HepG2 (cell line): ENCODE data around the gene PRR11. TPM values are rescaled to one million over a fixed set of nuclear protein-coding genes. Genes with fewer than 3 reads are reported as not detected.
A peak's percentile ranks its signal among the peaks of the same experiment; 100 is the strongest.

Source experiments
- BORCS8-MEF2B ChIP-seq: sonication (generic); formaldehyde crosslinking; IDR thresholded peaks from 2 replicates; pipeline ENCODE4 v1.8.0; 2022; ENCODE audit warnings: mild to moderate bottlenecking, missing genetic modification reagents
- CAMTA2 ChIP-seq: sonication (generic); formaldehyde crosslinking; IDR thresholded peaks from 2 replicates; pipeline ENCODE4 v1.4.0; 2020; ENCODE audit warnings: mild to moderate bottlenecking, missing genetic modification reagents, borderline replicate concordance
- GLI4 ChIP-seq: sonication (generic); formaldehyde crosslinking; IDR thresholded peaks from 2 replicates; pipeline ENCODE4 v1.5.1; 2020; ENCODE audit warnings: missing genetic modification reagents, mild to moderate bottlenecking, moderate library complexity, borderline replicate concordance
- GPBP1L1 ChIP-seq: sonication (generic); formaldehyde crosslinking; IDR thresholded peaks from 2 replicates; pipeline ENCODE4 v1.5.0; 2020; ENCODE audit warnings: mild to moderate bottlenecking, missing genetic modification reagents
- HOXA5 ChIP-seq: sonication (generic); formaldehyde crosslinking; IDR thresholded peaks from 2 replicates; pipeline ENCODE4 v1.4.0; 2020; ENCODE audit warnings: missing genetic modification reagents
- HOXD1 ChIP-seq: sonication (generic); formaldehyde crosslinking; IDR thresholded peaks from 2 replicates; pipeline ENCODE4 v1.5.0; 2020; ENCODE audit warnings: missing genetic modification reagents
- MEIS2 ChIP-seq: sonication (generic); formaldehyde crosslinking; IDR thresholded peaks from 2 replicates; pipeline ENCODE4 v1.9.0; 2021; ENCODE audit warnings: mild to moderate bottlenecking, missing genetic modification reagents
- NFYB ChIP-seq: sonication (generic); formaldehyde crosslinking; IDR thresholded peaks from 2 replicates; pipeline ENCODE4 v1.4.0; 2020; ENCODE audit warnings: missing genetic modification reagents
- STAG1 ChIP-seq: sonication (generic); formaldehyde crosslinking; IDR thresholded peaks from 2 replicates; pipeline ENCODE4 v1.4.0; 2020; ENCODE audit warnings: missing genetic modification reagents
- TEF ChIP-seq: sonication (generic); formaldehyde crosslinking; IDR thresholded peaks from 2 replicates; pipeline ENCODE4 v1.5.0; 2020; ENCODE audit warnings: missing genetic modification reagents
- TP53 ChIP-seq: sonication (generic); formaldehyde crosslinking; conservative IDR thresholded peaks from 2 replicates; pipeline ENCODE4 v1.4.0; 2020; ENCODE audit warnings: missing genetic modification reagents
- XBP1 ChIP-seq: sonication (generic); formaldehyde crosslinking; IDR thresholded peaks from 2 replicates; pipeline ENCODE4 v1.5.0; 2020; ENCODE audit warnings: missing genetic modification reagents
- ZBTB20 ChIP-seq: sonication (generic); formaldehyde crosslinking; IDR thresholded peaks from 2 replicates; pipeline ENCODE4 v1.8.1; 2023; ENCODE audit warnings: missing genetic modification reagents, low read depth, mild to moderate bottlenecking, borderline replicate concordance
- ZBTB21 ChIP-seq: sonication (generic); formaldehyde crosslinking; IDR thresholded peaks from 2 replicates; pipeline ENCODE4 v1.4.0; 2020; ENCODE audit warnings: missing genetic modification reagents
- ZBTB3 ChIP-seq: sonication (generic); formaldehyde crosslinking; IDR thresholded peaks from 2 replicates; pipeline ENCODE4 v1.4.0; 2020; ENCODE audit warnings: low read depth, mild to moderate bottlenecking, moderate library complexity, missing genetic modification reagents, borderline replicate concordance
- ZFP82 ChIP-seq: sonication (generic); formaldehyde crosslinking; IDR thresholded peaks from 2 replicates; pipeline ENCODE4 v1.5.1; 2020; ENCODE audit warnings: mild to moderate bottlenecking, missing genetic modification reagents, borderline replicate concordance
- ZNF121 ChIP-seq: sonication (generic); formaldehyde crosslinking; IDR thresholded peaks from 2 replicates; pipeline ENCODE4 v1.5.0; 2020; ENCODE audit warnings: mild to moderate bottlenecking, missing genetic modification reagents
- ZNF441 ChIP-seq: sonication (generic); formaldehyde crosslinking; IDR thresholded peaks from 2 replicates; pipeline ENCODE4 v1.7.0; 2021; ENCODE audit warnings: missing genetic modification reagents, borderline replicate concordance
- ZNF484 ChIP-seq: sonication (generic); formaldehyde crosslinking; IDR thresholded peaks from 2 replicates; pipeline ENCODE4 v1.5.1; 2020; ENCODE audit warnings: mild to moderate bottlenecking, low read depth, missing genetic modification reagents, borderline replicate concordance
- ZNF549 ChIP-seq: sonication (generic); formaldehyde crosslinking; IDR thresholded peaks from 2 replicates; pipeline ENCODE4 v1.5.0; 2020; ENCODE audit warnings: missing genetic modification reagents
- ZNF564 ChIP-seq: sonication (generic); formaldehyde crosslinking; IDR thresholded peaks from 2 replicates; pipeline ENCODE4 v1.8.1; 2023; ENCODE audit warnings: mild to moderate bottlenecking, missing genetic modification reagents
- ZNF605 ChIP-seq: sonication (generic); formaldehyde crosslinking; IDR thresholded peaks from 2 replicates; pipeline ENCODE4 v1.8.0; 2022; ENCODE audit warnings: mild to moderate bottlenecking, missing genetic modification reagents
- ZNF652 ChIP-seq: IDR thresholded peaks from 2 replicates; pipeline ENCODE4 v1.6.1; 2016; ENCODE audit warnings: low read depth, borderline replicate concordance
- ZNF713 ChIP-seq: sonication (generic); formaldehyde crosslinking; IDR thresholded peaks from 2 replicates; pipeline ENCODE4 v1.4.0; 2020; ENCODE audit warnings: mild to moderate bottlenecking, missing genetic modification reagents
- ZNF724P ChIP-seq: sonication (generic); formaldehyde crosslinking; IDR thresholded peaks from 2 replicates; pipeline ENCODE4 v1.8.0; 2022; ENCODE audit warnings: missing genetic modification reagents, borderline replicate concordance
- polyA plus RNA-seq, 8 experiments: library from polyadenylated mRNA; depleted of rRNA in 3 of 8; stranded (reverse) in 7 of 8; unstranded in 1 of 8; fragments of >200 nt; fragmentation: Illumina TruSeq in 4 of 8; extraction: Trizol in 4 of 8; gene quantifications; 2 replicates each; pipeline versions ENCODE4 v1.2.1 to v1.2.3, GENCODE V29; 2011 to 2016; ENCODE audit warnings: low read depth in 4 of 8, missing spikeins in 1 of 8, mixed read lengths in 1 of 8; ENCODE audit not compliant: insufficient read depth in 1 of 8
- total RNA-seq, 5 experiments: library from RNA; depleted of rRNA; stranded (reverse); fragments of >200 nt; fragmentation: Illumina TruSeq; extraction: Trizol; gene quantifications; 2 replicates each; pipeline ENCODE4 v1.2.3, GENCODE V29; 2016; ENCODE audit warnings: low read depth in 1 of 5
- TF ChIP-seq, protein P1 (sequence below): sonication (generic); formaldehyde crosslinking; IDR thresholded peaks from 2 replicates; pipeline ENCODE4 v1.9.0; 2022; ENCODE audit warnings: missing genetic modification reagents, mild to moderate bottlenecking, borderline replicate concordance
- TF ChIP-seq, protein P2 (sequence below): sonication (generic); formaldehyde crosslinking; IDR thresholded peaks from 2 replicates; pipeline ENCODE4 v1.8.1; 2023; ENCODE audit warnings: mild to moderate bottlenecking, missing genetic modification reagents

Gene PRR11
- total and polyA plus RNA-seq, 2 of the 13 experiments (the other 11 are each of a cell fraction or from before 2014, with no cell fraction given): 35.7 to 39.2 TPM

- TF ChIP-seq ZBTB20: no peak
- TF ChIP-seq MEIS2 (CRISPR knock-in tag): no peak
- TF ChIP-seq BORCS8-MEF2B (CRISPR knock-in tag): peak; percentile 93
- no peak for TF ChIP-seq ZBTB21 (CRISPR knock-in tag)
- TF ChIP-seq NFYB: peak; percentile 82
- TF ChIP-seq ZNF652 (CRISPR knock-in tag): no peak
- TF ChIP-seq GPBP1L1 (CRISPR knock-in tag): no peak
- no peak; the same call in 1 of the 2 replicates for TF ChIP-seq ZNF564 (CRISPR knock-in tag)
- TF ChIP-seq ZFP82: no peak
- no peak for TF ChIP-seq ZNF713 (CRISPR knock-in tag)
- TF ChIP-seq ZNF605: no peak
- no peak for TF ChIP-seq TP53 (CRISPR knock-in tag)
- no peak for TF ChIP-seq CAMTA2
- no peak for TF ChIP-seq HOXA5 (CRISPR knock-in tag)
- no peak for TF ChIP-seq STAG1 (CRISPR knock-in tag)
- no peak for TF ChIP-seq GLI4
- TF ChIP-seq, protein P1, sequence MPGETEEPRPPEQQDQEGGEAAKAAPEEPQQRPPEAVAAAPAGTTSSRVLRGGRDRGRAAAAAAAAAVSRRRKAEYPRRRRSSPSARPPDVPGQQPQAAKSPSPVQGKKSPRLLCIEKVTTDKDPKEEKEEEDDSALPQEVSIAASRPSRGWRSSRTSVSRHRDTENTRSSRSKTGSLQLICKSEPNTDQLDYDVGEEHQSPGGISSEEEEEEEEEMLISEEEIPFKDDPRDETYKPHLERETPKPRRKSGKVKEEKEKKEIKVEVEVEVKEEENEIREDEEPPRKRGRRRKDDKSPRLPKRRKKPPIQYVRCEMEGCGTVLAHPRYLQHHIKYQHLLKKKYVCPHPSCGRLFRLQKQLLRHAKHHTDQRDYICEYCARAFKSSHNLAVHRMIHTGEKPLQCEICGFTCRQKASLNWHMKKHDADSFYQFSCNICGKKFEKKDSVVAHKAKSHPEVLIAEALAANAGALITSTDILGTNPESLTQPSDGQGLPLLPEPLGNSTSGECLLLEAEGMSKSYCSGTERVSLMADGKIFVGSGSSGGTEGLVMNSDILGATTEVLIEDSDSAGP (CRISPR knock-in tag): no peak
- TF ChIP-seq, protein P2, sequence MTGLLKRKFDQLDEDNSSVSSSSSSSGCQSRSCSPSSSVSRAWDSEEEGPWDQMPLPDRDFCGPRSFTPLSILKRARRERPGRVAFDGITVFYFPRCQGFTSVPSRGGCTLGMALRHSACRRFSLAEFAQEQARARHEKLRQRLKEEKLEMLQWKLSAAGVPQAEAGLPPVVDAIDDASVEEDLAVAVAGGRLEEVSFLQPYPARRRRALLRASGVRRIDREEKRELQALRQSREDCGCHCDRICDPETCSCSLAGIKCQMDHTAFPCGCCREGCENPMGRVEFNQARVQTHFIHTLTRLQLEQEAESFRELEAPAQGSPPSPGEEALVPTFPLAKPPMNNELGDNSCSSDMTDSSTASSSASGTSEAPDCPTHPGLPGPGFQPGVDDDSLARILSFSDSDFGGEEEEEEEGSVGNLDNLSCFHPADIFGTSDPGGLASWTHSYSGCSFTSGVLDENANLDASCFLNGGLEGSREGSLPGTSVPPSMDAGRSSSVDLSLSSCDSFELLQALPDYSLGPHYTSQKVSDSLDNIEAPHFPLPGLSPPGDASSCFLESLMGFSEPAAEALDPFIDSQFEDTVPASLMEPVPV (CRISPR knock-in tag): peak; percentile 92
- peak; percentile 30; the same call in 1 of the 2 replicates for TF ChIP-seq ZNF441 (CRISPR knock-in tag)
- no peak for TF ChIP-seq ZNF549 (CRISPR knock-in tag)
- TF ChIP-seq ZBTB3 (CRISPR knock-in tag): no peak
- TF ChIP-seq ZNF484: no peak
- no peak for TF ChIP-seq XBP1 (CRISPR knock-in tag)
- TF ChIP-seq ZNF121 (CRISPR knock-in tag): no peak
- peak; percentile 98 for TF ChIP-seq ZNF724P (CRISPR knock-in tag)
- no peak for TF ChIP-seq TEF
- TF ChIP-seq HOXD1 (CRISPR knock-in tag): no peak
Measured at GRCh38 chr17:59155439-59156177, at the start of gene PRR11 (continued).
